ENCODE data around the gene GAB1. TPM values are rescaled to one million over a fixed set of nuclear protein-coding genes. Genes with fewer than 3 reads are reported as not detected.

The GAB1 gene
- total and polyA plus RNA-seq, 7 donors = 1.0 to 20.3 (median 10.1) TPM

- ATAC-seq = peak; percentile 88 to 94 (median 93)
- no peak for DNase-seq
- intact Hi-C loops (cut with DNase I) = loop anchor here in 1 of 2 donors (5.0 kb wide), 1 partner anchor 66 kb away; the partner anchor contains the start of gene GAB1
- Histone ChIP-seq H3K36me3 (ENCODE audit: insufficient read depth in 1 of 2, low read depth in 1 of 2) (no peaks in the 10 kb centered on the region), H3K4me3 (peak overlapping the region; percentile 54), H3K27ac (peak overlapping the region; percentile 94), H3K27me3 (ENCODE audit: insufficient read depth in 3 of 3, low read length in 2 of 3) (no peaks in the 10 kb centered on the region), H3K4me1 (peaks cover 85% of the 10 kb centered on the region), H3K9me3 (no peaks in the 10 kb centered on the region)
- no peak for TF ChIP-seq CTCF (IDR thresholded peaks at IDR 0.05)
- WGBS, 3 donors = 4 to 6% (median 5%) methylated on average over 4 of the region's 4 CpGs
Measured at GRCh38 chr4:143402776-143403552, 66.3 kb downstream of the GAB1 start.

GRCh38 chr4:143403553-143403820, 66.8 kb downstream of the GAB1 start:
- TF ChIP-seq CTCF (IDR thresholded peaks at IDR 0.05) = no peak
- 3 to 5% (median 4%) methylated on average over 4 of the region's 4 CpGs for WGBS, 3 donors
- intact Hi-C loops (cut with DNase I) = loop anchor here in 1 of 2 donors (5.0 kb wide), 1 partner anchor 66 kb away; the partner anchor contains the start of gene GAB1
- peak overlapping the region; percentile 94 for H3K27ac ChIP-seq
- no peaks in the 10 kb centered on the region for H3K9me3 ChIP-seq
- H3K4me1 ChIP-seq = peaks cover 85% of the 10 kb centered on the region
- ATAC-seq (peak in 2 of 4 donors; percentile 30 to 54), DNase-seq (no peak)
- peak overlapping the region; percentile 54 for H3K4me3 ChIP-seq
- H3K36me3 ChIP-seq (ENCODE audit: insufficient read depth in 1 of 2, low read depth in 1 of 2) = no peaks in the 10 kb centered on the region
- no peaks in the 10 kb centered on the region for H3K27me3 ChIP-seq (ENCODE audit: insufficient read depth in 3 of 3, low read length in 2 of 3)

GRCh38 chr4:143404555-143404954, 67.9 kb downstream of the GAB1 start:
- Histone ChIP-seq H3K27me3 (ENCODE audit: insufficient read depth in 3 of 3, low read length in 2 of 3) (no peaks in the 10 kb centered on the region), H3K36me3 (ENCODE audit: insufficient read depth in 1 of 2, low read depth in 1 of 2) (no peaks in the 10 kb centered on the region), H3K27ac (peak overlapping the region; percentile 94), H3K9me3 (no peaks in the 10 kb centered on the region), H3K4me1 (peaks cover 92% of the 10 kb centered on the region), H3K4me3 (no peak overlapping the region)
- no peak for TF ChIP-seq CTCF (IDR thresholded peaks at IDR 0.05)
- intact Hi-C loops (cut with DNase I) = loop anchor here in 1 of 2 donors (5.0 kb wide), 1 partner anchor 67 kb away; the partner anchor contains the start of gene GAB1
- DNase-seq = no peak
- 75 to 85% (median 79%) methylated on average over 3 of the region's 3 CpGs for WGBS, 3 donors
- no peak for ATAC-seq

GRCh38 chr4:143405075-143405730, 68.5 kb downstream of the GAB1 start:
- 71 to 81% (median 74%) methylated on average over 3 of the region's 3 CpGs for WGBS, 3 donors
- peaks cover 93% of the 10 kb centered on the region for H3K4me1 ChIP-seq
- ATAC-seq (no peak), DNase-seq (no peak)
- H3K27me3 ChIP-seq (ENCODE audit: insufficient read depth in 3 of 3, low read length in 2 of 3) = no peaks in the 10 kb centered on the region
- intact Hi-C loops (cut with DNase I) = no loop called here
- no peak for TF ChIP-seq CTCF (IDR thresholded peaks at IDR 0.05)
- peak overlapping the region; percentile 23 for H3K4me3 ChIP-seq
- no peaks in the 10 kb centered on the region for H3K36me3 ChIP-seq (ENCODE audit: insufficient read depth in 1 of 2, low read depth in 1 of 2)
- no peaks in the 10 kb centered on the region for H3K9me3 ChIP-seq
- peak overlapping the region; percentile 94 for H3K27ac ChIP-seq

Measured in psoas muscle (tissue), 8 donors.